Ishikawa (cell line): Measurements from ENCODE around the gene TPP1.

ENCODE experiments used
- CEBPB ChIP-seq: IDR thresholded peaks from 2 replicates; pipeline ENCODE4 v1.6.1; 2012
- CREB1 ChIP-seq: IDR thresholded peaks from 2 replicates; pipeline ENCODE4 v1.6.1; 2012; ENCODE audit warnings: low read depth
- EGR1 ChIP-seq: IDR thresholded peaks from 2 replicates; pipeline ENCODE4 v1.6.1; 2012
- EP300 ChIP-seq: IDR thresholded peaks from 2 replicates; pipeline ENCODE4 v1.6.1; 2012; ENCODE audit warnings: borderline replicate concordance
- FOXM1 ChIP-seq: IDR thresholded peaks from 2 replicates; pipeline ENCODE4 v1.6.1; 2012; ENCODE audit warnings: low read depth, borderline replicate concordance
- NFIC ChIP-seq: IDR thresholded peaks from 2 replicates; pipeline ENCODE4 v1.6.1; 2012
- RAD21 ChIP-seq: IDR thresholded peaks from 2 replicates; pipeline ENCODE4 v1.6.1; 2012; ENCODE audit warnings: low read depth
- REST ChIP-seq: IDR thresholded peaks from 2 replicates; pipeline ENCODE4 v1.6.1; 2012; ENCODE audit warnings: low read depth, mild to moderate bottlenecking
- TAF1 ChIP-seq: IDR thresholded peaks from 2 replicates; pipeline ENCODE4 v1.6.1; 2012; ENCODE audit warnings: low read depth, mild to moderate bottlenecking
- TCF12 ChIP-seq: IDR thresholded peaks from 2 replicates; pipeline ENCODE4 v1.6.1; 2012; ENCODE audit warnings: low read depth
- TEAD4 ChIP-seq: IDR thresholded peaks from 2 replicates; pipeline ENCODE4 v1.6.1; 2012
- USF1 ChIP-seq: IDR thresholded peaks from 2 replicates; pipeline ENCODE4 v1.6.1; 2012
- YY1 ChIP-seq: IDR thresholded peaks from 2 replicates; pipeline ENCODE4 v1.6.1; 2012; ENCODE audit warnings: low read depth
- ZBTB7A ChIP-seq: IDR thresholded peaks from 2 replicates; pipeline ENCODE4 v1.6.1; 2012; ENCODE audit warnings: low read depth
- TF ChIP-seq, protein P1 (sequence below): IDR thresholded peaks from 2 replicates; pipeline ENCODE4 v1.6.1; 2012

TPP1 gene

DNA sequence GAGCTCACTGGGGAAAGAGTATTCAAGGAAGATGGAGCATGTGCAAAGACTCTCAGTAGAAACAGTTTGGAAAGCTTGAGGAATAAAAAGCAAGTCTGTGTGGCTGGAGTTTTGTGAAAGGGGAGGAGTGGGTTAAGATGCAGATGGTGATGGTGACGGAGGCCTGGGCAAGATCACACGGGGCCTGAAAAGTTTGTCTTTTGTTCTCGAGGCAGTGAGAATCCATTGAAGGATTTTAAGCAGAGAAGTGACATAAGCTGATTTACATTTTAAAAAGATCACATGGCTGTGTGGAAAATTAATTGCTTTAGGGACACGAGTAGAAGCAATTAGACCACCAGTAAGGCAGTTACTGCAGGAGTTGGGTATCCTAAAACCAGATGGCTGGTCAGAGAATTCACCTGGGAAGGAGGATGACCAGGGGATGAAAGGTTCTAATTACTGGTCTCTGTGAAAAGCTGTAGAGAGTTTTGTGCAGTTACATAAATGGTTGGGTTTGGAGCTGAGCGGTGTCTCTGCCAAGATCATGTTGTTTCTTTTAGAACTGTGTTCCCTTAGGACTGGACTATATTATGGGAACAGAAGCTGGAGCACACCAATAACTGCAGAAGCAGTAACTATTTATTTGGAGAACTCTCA lies 22.9 kb downstream of the TPP1 start:
- TF ChIP-seq FOXM1 (no peak), RAD21 (no peak), NFIC (no peak), REST (no peak), TCF12 (no peak), YY1 (no peak), CEBPB (no peak), ZBTB7A (no peak), EGR1 (no peak), TEAD4 (no peak), CREB1 (no peak)
- TF ChIP-seq, protein P1, sequence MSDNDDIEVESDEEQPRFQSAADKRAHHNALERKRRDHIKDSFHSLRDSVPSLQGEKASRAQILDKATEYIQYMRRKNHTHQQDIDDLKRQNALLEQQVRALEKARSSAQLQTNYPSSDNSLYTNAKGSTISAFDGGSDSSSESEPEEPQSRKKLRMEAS, result no peak

- TF ChIP-seq REST (no peak), CREB1 (no peak), NFIC (no peak), YY1 (no peak), USF1 (no peak), TEAD4 (no peak), RAD21 (no peak), CEBPB (no peak), EGR1 (no peak), ZBTB7A (no peak), TCF12 (no peak)
These were observed 25.0 kb downstream of the TPP1 start for GRCh38 chr11:6594142-6594768.

DNA sequence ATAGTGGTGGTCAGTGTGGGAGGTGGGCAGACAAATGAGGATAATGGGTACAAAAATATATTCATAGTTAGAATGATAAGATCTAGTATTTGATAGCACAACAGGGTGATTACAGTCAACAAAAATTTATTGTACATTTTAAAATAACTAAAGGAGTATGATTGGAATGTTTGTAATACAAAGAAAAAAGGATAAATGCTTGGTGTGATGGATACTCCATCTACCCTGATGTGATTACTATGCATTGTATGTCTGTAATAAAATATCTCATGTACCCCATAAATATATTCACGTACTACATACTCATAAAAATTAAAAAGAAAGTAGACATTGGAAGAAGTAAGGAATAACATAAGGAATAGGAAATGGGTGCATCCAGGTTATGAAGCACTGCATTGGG lies 31.2 kb downstream of the TPP1 start:
- TF ChIP-seq YY1, result no peak
- TF ChIP-seq NFIC, result no peak
- no peak for TF ChIP-seq CREB1
- no peak for TF ChIP-seq TAF1
- TF ChIP-seq CEBPB, result no peak
- no peak for TF ChIP-seq USF1
- TF ChIP-seq EP300, result no peak

DNA sequence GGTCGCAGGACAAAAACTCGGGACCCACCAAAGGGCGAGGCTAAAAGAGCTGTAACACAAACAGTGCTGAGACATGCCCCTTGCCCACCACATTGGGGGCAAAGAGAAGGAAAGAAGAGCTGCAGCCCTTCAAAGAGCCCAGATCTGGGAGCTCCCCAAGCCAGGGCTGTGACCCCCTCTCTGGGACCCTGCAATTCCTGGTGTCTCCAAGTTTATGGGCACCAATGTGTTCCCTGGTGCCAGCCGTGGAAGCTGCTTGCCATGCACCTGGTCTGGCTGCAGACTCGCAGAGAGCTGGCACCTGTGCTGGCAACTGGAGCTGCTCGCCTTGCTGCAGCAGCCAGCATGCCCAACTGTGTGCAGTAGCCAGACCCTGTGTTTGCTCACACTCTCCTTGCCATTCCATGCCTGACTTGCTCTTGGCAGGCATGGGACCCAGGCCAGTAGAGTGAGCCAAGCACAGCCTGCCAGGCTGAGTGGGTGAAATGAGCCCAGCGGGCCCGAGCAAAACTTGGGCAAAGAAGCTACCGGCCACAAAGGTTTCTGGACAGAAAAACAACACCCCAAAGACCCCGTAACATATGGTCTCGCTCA lies 31.8 kb downstream of the TPP1 start:
- TF ChIP-seq RAD21, result no peak
- TF ChIP-seq CEBPB, result no peak
- TF ChIP-seq TCF12, result no peak
- no peak for TF ChIP-seq YY1
- TF ChIP-seq TEAD4, result no peak
- TF ChIP-seq NFIC, result no peak
- no peak for TF ChIP-seq TAF1
- no peak for TF ChIP-seq EP300
- TF ChIP-seq FOXM1, result no peak
- TF ChIP-seq EGR1, result no peak
- TF ChIP-seq REST, result no peak
